Skeletal muscle tissue (tissue), 4 donors: Measurements from ENCODE around the gene SFTA2. TPM values are rescaled to one million over a fixed set of nuclear protein-coding genes. Genes with fewer than 3 reads are reported as not detected.
"Not testable (repeated sequence)": the region's sequence is repeated elsewhere in the genome, so short reads cannot be mapped to it uniquely, and the experiment has no call there.

Experiments used
- H3K27ac ChIP-seq: one replicate; pipeline ENCODE4 v1.7.0; 2013; ENCODE audit warnings: mild to moderate bottlenecking, low read depth, low read length, inconsistent platforms
- H3K27me3 ChIP-seq, 3 donors: one replicate each; pipeline ENCODE4 v1.7.0; 2013; ENCODE audit warnings: low read length in 3 of 3; ENCODE audit not compliant: control insufficient read depth in 3 of 3, insufficient read depth in 3 of 3
- H3K36me3 ChIP-seq, 3 donors: one replicate each; pipeline ENCODE4 v1.7.0; 2013; ENCODE audit warnings: low read length in 3 of 3; ENCODE audit not compliant: control insufficient read depth in 3 of 3, insufficient read depth in 3 of 3
- H3K4me1 ChIP-seq, 3 donors: one replicate each; pipeline ENCODE4 v1.7.0; 2013; ENCODE audit warnings: low read length in 3 of 3, mild to moderate bottlenecking in 3 of 3; ENCODE audit not compliant: control insufficient read depth in 3 of 3, insufficient read depth in 3 of 3
- H3K4me3 ChIP-seq, 3 donors: one replicate each; pipeline ENCODE4 v1.7.0; 2013; ENCODE audit warnings: low read length in 3 of 3
- H3K9ac ChIP-seq, 3 donors: one replicate each; pipeline ENCODE4 v1.7.0; 2013; ENCODE audit warnings: low read length in 3 of 3, mild to moderate bottlenecking in 3 of 3, moderate library complexity in 2 of 3, low read depth in 1 of 3
- H3K9me3 ChIP-seq, 3 donors: one replicate each; pipeline ENCODE4 v1.7.0; 2013; ENCODE audit warnings: low read length in 3 of 3; ENCODE audit not compliant: control insufficient read depth in 3 of 3
- total RNA-seq: library from RNA; depleted of rRNA; stranded (reverse); fragments of >200 nt; gene quantifications from one replicate; pipeline ENCODE4 v1.2.3, GENCODE V29; 2014
- donor health status: Osteomylitis.

The SFTA2 gene
- not detected for total RNA-seq

GRCh38 chr6:30931969-30932645, at the start of gene SFTA2:
SFTA2 (minus strand) TSS chr6:30932170; CDS start chr6:30932096, 74 bp downstream.
- H3K4me3 ChIP-seq: no peak within 1 kb of the TSS
- H3K27me3 ChIP-seq: peaks cover 0 to 2% (median 0%) of the 10 kb centered on the region in 3 donors
- H3K9ac ChIP-seq: no peak within 1 kb of the TSS
- H3K4me1 ChIP-seq: peaks cover 0 to under 1% (median under 1%) of the 10 kb centered on the region in 3 donors
- no peaks in the 10 kb centered on the region for H3K36me3 ChIP-seq
- peaks cover 3 to 5% (median 4%) of the 10 kb centered on the region in 3 donors for H3K9me3 ChIP-seq
- H3K27ac ChIP-seq: no peak within 1 kb of the TSS

- no peaks in the 10 kb centered on the region for H3K9me3 ChIP-seq
- H3K27ac ChIP-seq: no peak overlapping the region
Measured at GRCh38 chr6:30979690-30980089, 47.7 kb upstream of the SFTA2 start.

DNA sequence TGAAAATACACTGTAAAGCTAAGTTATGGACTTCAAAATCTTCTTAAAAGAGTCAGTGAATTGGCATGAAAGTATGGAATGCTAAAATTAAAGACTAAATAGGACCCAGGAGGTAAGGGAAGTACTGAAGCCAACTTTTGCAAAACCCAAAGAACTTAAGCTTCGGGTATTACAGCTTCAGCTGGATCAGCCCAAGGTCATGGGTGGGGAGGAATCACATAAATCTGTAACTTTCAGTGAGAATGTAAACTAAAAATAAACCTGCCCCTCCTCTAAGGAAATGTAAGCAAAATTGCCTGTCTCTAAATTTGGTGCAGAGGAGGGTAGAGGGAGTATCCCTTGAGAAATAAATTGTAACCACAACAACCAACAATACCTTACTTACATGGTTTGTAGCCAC, 47.2 kb upstream of the SFTA2 start:
- Histone ChIP-seq H3K9me3 (no peaks in the 10 kb centered on the region), H3K36me3 (no peaks in the 10 kb centered on the region), H3K9ac (no peak overlapping the region), H3K4me1 (peaks cover 7 to 12% (median 10%) of the 10 kb centered on the region in 3 donors), H3K27ac (no peak overlapping the region), H3K4me3 (no peak overlapping the region), H3K27me3 (no peaks in the 10 kb centered on the region)

More at GRCh38 chr6:30979690-30980089, 47.7 kb upstream of the SFTA2 start:
- Histone ChIP-seq H3K4me1 (peaks cover 7 to 12% (median 10%) of the 10 kb centered on the region in 3 donors), H3K36me3 (no peaks in the 10 kb centered on the region), H3K27me3 (no peaks in the 10 kb centered on the region), H3K4me3 (no peak overlapping the region), H3K9ac (no peak overlapping the region)

DNA sequence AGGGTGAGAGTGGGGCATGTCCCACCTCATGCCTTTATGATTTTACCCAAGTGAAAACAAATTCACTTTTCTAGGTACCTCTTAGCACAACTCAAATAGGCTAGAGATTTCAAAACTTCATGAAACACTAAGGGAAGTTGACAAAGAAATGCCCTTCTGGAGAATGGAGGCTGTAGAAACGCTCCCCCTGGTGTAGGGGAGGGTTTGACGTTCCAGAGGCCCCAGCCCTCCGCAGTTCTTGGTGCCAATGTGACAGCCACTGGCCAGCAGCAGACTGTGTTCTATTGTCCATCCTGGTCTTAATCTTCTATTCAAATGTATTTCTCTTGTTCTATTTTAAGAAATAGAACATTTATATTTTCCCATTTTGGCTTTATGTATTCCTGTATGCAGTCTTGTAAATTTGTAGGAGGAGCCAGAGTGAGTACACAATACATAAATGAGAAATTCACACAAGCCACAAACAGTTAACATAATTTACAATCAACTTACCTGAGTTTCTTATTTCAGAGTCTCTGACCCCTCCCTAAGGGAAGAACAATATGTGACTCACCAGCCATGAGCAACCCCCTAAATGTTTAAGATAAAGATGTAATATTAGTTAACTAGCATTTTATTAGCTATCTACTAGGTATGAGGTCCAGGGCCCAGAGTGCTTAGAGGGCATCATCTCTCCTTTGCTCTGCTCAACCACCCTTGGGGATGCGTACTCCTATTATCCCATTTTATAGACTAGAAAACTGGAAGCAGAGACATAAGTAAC, 42.7 kb upstream of the SFTA2 start:
- Histone ChIP-seq H3K4me1 (no peaks in the 10 kb centered on the region), H3K9me3 (no peaks in the 10 kb centered on the region), H3K27ac (no peak overlapping the region), H3K36me3 (no peaks in the 10 kb centered on the region), H3K9ac (no peak overlapping the region), H3K4me3 (no peak overlapping the region), H3K27me3 (peaks cover 0 to 10% (median 0%) of the 10 kb centered on the region in 3 donors)

DNA sequence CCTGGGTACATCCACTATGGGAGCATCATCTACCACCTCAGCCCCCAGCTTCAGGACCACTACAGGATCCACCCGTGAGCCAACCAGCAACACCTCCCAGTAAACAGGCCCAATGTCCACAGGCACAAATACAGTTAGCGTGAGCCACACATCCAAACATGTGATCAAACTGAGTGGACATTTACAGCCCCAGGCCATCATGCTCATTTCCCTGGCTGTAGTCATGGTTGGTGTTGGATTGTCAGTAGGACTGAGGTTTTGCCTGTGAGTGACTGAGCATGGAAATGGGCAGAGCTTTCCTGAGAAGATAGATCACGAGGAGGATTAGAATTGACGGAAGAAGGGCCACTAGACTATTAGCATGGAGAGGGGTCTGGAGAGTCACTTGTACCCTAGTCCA, 40.8 kb upstream of the SFTA2 start:
- no peaks in the 10 kb centered on the region for H3K36me3 ChIP-seq
- no peak overlapping the region for H3K4me3 ChIP-seq
- H3K27ac ChIP-seq: no peak overlapping the region
- no peaks in the 10 kb centered on the region for H3K4me1 ChIP-seq
- H3K9me3 ChIP-seq: no peaks in the 10 kb centered on the region
- peaks cover 0 to 10% (median 0%) of the 10 kb centered on the region in 3 donors for H3K27me3 ChIP-seq
- H3K9ac ChIP-seq: no peak overlapping the region

- Histone ChIP-seq H3K4me3 (no peak overlapping the region), H3K4me1 (no peaks in the 10 kb centered on the region), H3K27ac (no peak overlapping the region), H3K9ac (no peak overlapping the region), H3K27me3 (peaks cover 0 to 10% (median 0%) of the 10 kb centered on the region in 3 donors), H3K9me3 (no peaks in the 10 kb centered on the region), H3K36me3 (no peaks in the 10 kb centered on the region)
Measured at GRCh38 chr6:30970946-30971345, 39.0 kb upstream of the SFTA2 start.

DNA sequence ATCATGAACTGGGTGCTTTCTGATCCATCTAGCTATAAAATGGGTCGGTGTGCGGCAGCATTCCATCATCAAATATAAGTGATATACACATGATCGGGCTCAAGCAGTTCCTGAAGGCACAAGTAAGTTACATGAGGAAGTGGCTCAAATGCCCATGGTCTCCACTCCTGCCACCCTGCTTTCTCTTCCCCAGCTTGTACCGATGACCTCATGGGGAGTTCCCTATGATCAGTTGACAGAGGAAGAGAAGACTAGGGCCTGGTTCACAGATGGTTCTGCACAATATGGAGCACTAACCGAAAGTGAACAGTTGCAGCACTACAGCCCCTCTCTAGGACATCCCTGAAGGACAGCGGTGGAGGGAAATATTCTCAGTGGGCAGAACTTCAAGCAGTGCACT, 37.2 kb upstream of the SFTA2 start:
- H3K9ac ChIP-seq, H3K27me3 ChIP-seq, H3K4me1 ChIP-seq, H3K4me3 ChIP-seq, H3K36me3 ChIP-seq, H3K27ac ChIP-seq, H3K9me3 ChIP-seq: not testable (repeated sequence)

GRCh38 chr6:30966154-30966553, 34.2 kb upstream of the SFTA2 start:
- Histone ChIP-seq H3K27ac (no peak overlapping the region), H3K36me3 (no peaks in the 10 kb centered on the region), H3K9ac (no peak overlapping the region), H3K27me3 (peaks cover 0 to 3% (median 2%) of the 10 kb centered on the region in 3 donors), H3K4me3 (no peak overlapping the region), H3K9me3 (no peaks in the 10 kb centered on the region), H3K4me1 (no peaks in the 10 kb centered on the region)

DNA sequence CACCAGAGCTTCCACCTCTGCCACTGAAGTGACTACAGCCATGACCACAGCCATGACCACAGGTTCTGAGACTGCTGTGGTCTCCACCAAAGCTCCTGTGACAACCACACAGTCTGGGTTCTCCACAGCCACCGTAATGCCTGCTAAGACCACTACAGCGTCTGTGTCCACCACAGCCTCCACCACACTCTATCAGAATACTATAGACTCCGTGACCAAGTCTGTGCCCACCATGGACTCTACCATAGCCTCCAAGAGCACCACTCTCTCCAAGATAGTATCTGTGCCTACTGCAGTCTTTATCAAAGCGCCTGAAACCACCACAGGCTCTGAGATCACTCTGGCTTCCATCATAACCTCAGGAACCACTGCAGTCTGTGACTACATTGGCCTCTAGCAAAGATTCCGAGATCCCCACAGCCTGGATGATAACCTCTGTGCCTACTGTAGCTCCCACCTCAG, 33.2 kb upstream of the SFTA2 start:
- Histone ChIP-seq H3K9ac (no peak overlapping the region), H3K36me3 (no peaks in the 10 kb centered on the region), H3K4me1 (no peaks in the 10 kb centered on the region), H3K27ac (no peak overlapping the region), H3K27me3 (peaks cover 0 to 3% (median 2%) of the 10 kb centered on the region in 3 donors), H3K4me3 (no peak overlapping the region), H3K9me3 (no peaks in the 10 kb centered on the region)

GRCh38 chr6:30964075-30964474, 32.1 kb upstream of the SFTA2 start:
- Histone ChIP-seq H3K4me3 (no peak overlapping the region), H3K4me1 (no peaks in the 10 kb centered on the region), H3K9me3 (no peaks in the 10 kb centered on the region), H3K9ac (no peak overlapping the region), H3K27ac (no peak overlapping the region), H3K27me3 (peaks cover 0 to 3% (median 2%) of the 10 kb centered on the region in 3 donors), H3K36me3 (no peaks in the 10 kb centered on the region)
